Activated effector memory CD4-positive, alpha-beta T cell treated with Interleukin-2 at 50 U/mL for 16 hours (primary cell): ENCODE measurements around the gene COL5A1.

Source experiments
- DNase-seq: peaks from one replicate; pipeline ENCODE4 v3.0.0-alpha.2; 2020

The COL5A1 gene

DNA sequence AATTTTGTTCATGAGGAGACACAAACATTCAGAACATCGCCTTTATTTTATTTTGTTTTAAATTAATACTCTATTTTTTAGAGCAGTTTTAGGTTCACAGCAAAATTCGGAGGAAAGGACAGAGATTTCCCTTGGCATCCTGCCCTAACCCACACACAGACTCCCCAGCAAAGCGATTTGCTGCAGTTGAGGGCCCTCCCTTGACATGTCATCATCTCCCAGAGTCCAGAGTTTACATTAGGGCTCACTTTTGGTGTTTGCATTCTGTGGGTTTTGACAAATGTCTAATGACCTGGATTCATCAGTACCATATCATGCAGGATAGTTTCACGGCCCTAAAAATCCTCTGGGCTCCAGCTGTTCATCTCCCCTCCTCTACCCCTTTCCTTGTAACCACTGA, 33.6 kb upstream of the COL5A1 start:
- no peak for DNase-seq

- DNase-seq = no peak
Observed at GRCh38 chr9:134611046-134611445, 30.6 kb upstream of the COL5A1 start.

DNA sequence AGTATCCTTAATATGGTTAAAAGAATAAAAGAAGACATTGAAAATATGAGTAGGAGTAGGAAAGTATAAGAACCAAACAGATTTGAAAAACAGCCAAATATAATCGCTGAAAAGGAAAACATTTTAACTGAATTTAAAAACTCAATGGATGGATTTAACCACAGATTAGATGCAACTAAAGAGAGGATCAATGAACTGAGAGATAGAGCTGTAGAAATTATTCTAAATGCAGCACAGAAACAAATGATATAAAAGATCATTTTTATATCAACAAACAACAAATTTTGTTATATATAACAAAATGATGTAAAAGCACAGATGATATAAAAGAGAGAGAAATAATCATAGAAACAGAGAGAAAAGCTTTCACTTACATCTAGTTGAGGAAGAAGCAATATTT, 29.3 kb upstream of the COL5A1 start:
- DNase-seq = no peak

DNA sequence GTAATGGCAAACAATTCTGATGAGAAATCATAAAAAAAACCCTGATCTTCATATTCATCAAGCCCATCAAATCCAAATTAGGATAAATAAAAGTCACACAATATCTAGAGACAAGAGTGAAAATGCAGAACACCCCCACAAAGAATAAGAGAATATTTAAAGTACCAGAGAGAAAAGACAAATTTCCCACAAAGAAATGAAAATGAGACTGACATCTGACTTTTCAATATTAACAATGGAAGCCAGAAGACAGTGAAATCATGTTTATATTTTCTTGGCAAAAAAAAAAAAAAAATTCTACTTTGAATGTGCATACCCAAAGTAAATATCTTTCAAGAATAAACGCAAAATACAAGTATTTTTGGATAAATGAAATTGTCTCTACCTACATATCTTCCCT, 28.9 kb upstream of the COL5A1 start:
- DNase-seq = no peak

- DNase-seq = no peak
Observed at GRCh38 chr9:134614256-134614655, 27.3 kb upstream of the COL5A1 start.

DNA sequence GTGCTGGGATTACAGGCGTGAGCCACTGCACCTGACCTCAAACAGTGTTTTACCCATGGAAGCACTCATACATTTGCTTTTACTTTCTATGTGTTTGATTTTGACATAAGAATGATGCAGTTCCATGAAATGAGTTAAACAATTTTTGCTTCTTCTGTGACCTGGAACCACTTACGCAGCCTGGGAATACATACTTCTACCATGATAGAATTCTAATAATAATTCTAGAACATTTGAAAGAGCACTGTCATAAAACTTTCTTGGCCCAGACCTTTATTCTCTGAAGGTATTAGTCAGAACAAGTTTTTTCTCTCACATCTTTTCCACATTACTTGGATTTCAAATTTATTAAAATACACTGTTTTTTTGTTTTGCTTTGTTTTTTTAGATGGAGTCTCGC, 25.3 kb upstream of the COL5A1 start:
- no peak for DNase-seq

DNA sequence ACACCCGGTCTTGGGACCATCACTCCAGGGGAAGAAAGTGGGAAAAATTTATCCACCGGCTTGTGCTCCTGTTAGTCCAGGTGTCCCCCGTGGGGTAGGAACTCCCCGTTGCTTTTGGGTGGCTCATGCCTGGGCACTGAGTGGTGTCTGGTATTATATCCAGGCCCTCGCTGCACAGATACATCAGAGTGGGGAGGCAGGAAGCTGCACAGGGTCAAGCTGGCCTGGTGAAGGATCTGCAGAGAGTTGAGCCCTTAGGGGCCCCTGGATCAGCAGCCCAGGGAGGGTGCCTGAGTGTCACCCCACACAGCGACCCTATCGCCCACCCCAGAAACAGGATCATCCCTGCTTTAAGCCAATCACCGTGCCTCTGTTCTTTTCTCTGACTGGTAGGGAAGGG, 24.4 kb upstream of the COL5A1 start:
- no peak for DNase-seq

GRCh38 chr9:134617836-134618162, 23.8 kb upstream of the COL5A1 start:
- DNase-seq = no peak

DNA sequence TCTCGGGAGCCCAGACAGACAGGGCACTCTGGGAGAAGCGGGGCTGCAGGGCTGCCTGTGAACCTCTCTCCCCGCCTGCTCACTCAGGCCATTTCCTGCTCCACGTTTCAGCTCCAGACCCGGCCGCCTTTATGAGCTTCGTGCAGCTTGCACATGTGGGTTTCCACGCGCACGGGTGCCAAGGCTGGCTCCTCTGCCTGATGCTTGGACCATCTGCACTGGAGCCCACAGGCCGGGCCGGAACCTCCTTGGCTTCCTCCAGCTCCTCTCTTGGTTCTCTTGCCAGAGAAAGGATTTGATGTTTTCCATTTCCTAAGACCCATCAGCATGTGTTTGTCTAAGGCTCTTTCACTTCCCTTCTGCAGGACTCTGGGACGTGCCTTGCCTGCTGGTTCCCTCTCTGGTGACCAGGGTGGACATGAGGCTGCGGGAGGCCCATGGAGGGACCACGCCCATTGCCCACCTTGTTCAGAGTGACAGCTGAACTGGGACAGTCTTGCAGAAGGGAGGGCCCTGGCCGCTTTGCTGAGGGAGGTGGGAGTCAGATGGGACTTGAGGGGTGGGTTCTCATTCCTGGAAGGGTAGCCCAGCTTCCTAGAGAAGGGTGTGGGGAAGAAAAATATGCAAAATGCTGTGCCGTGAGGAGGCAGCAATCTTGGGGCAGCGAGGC, 23.3 kb upstream of the COL5A1 start:
- no peak for DNase-seq

- DNase-seq = no peak
Observed at GRCh38 chr9:134618833-134619447, 22.7 kb upstream of the COL5A1 start.

DNA sequence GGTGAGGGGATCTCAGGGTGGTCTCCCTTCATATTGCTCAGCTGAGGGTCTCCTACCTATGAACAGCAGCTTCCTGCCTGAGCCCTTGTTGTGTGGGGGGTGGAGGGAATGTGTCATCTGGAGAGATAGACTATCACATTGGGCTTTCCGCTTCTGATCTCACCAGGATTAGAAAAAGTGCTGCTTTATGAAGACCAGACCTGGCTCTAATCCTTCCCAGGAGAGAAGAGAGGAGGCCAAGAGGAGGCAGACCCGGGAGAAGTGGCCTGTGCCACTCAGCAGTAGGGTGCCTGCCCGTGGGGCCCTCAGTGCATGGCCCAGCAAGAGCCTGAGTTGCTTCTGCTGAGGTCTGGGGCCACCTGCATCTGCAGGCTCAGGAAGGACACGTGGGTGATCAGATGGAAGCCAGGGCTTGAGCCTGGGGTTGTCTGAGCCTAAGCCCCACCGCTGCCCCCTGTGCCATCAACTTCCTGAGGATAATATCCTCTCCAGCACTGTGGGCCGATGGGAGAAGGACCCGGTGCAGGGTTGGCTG, 22.1 kb upstream of the COL5A1 start:
- no peak for DNase-seq

GRCh38 chr9:134619983-134620661, 21.5 kb upstream of the COL5A1 start:
- DNase-seq = no peak

DNA sequence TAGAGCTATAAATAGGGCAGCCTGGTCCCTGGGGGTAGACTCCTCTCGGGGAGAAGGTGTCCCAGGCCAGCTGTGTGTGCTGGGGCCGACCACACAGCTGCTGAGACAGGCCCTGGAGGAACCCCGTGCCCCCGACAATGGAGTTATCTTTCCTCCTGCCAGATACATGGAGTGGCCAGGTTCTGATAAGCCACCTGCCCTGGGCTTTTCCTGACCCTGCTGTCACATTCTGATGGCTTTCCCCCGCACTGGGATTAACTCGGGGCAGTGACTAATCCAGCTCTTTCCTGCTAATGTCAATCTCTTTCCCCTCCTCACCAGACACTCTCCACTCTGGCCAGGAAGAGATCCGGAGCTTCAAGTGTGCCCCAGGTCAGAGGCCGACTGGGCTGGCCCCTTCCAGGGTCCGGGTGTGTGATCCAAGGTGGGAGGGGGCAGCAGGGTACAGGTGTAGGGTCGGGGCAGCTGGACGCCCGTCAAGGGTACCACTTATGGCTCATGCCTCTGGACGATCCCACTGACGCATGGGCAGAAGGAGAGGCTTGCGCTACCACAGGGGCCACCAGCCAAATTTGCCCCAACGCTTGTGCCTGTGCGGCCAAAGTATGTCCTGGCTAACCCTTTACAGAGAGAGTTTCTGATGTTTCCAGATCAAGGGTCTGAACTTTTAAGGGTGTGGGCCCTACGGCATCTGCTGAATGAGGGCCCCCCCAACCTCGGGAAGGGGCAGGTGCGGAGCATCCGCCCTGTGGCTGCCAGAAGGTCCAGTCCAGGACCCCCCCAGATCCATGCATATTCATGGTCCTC, 20.6 kb upstream of the COL5A1 start:
- no peak for DNase-seq

DNA sequence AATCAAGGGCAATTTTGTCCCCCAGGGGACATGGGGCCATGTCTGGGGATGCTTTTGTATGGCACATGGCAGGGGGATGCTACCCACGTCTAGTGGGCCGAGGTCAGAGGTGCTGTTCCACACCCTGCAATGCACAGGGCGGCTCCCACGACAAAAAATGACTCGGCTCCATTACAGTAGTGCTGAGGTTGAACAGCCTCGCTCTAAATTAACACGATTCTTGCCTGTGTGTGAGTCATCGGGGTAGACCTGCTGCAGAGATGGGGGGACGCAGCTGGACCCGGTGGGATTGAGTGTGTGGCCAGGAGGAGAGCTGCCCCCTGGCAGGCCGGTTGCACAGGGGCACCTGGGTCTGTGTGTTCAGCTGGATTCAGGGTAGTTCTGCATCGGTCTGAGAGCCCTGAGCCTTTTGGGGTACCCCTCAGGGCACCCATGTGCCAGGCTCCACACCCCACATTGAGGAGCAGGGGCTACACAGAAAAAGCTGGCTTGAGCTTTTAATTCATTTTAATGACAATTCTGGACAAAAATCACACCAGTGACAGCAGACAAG, 20.0 kb upstream of the COL5A1 start:
- DNase-seq = no peak

DNA sequence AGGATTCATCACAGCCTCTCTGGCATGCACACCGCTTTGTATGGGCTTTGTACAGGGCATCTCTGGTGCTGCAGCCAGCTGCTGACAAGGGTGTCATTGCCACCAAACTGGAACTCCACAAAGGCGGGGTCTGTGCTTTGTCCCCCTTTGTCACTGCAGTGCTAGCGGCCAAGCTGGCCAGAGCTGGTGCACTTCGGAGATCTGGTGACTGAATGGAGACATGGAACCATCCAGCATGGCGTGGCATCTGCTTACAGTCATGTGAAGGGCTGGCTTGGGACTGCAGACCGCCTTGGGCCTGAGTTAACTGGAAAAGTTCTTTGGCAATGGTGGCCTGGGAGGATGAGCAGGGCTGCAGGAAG, 18.7 kb upstream of the COL5A1 start:
- DNase-seq = no peak

- no peak for DNase-seq
Observed at GRCh38 chr9:134623258-134624066, 18.1 kb upstream of the COL5A1 start.

DNA sequence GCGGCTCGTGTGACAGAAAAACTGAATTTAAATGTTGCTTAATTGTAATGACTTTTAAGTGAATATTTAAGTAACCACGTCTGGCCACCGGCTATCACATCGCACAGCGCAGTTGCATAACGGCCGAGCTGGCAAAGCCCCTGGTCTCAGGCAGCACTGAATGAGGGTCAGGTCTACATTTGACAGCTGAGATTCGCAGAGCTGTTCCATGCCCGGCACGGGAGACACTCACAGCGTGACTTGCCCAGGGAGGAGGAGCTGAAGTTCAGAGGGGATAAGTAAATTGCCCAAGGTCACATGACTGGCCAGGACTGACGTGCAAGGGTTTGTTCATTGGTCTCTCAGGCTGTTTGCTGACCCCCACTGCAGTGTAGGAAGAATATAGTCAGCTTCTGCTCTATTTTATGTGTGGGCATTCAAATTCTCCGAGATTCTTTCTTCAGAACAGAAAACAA, 17.4 kb upstream of the COL5A1 start:
- no peak for DNase-seq

DNA sequence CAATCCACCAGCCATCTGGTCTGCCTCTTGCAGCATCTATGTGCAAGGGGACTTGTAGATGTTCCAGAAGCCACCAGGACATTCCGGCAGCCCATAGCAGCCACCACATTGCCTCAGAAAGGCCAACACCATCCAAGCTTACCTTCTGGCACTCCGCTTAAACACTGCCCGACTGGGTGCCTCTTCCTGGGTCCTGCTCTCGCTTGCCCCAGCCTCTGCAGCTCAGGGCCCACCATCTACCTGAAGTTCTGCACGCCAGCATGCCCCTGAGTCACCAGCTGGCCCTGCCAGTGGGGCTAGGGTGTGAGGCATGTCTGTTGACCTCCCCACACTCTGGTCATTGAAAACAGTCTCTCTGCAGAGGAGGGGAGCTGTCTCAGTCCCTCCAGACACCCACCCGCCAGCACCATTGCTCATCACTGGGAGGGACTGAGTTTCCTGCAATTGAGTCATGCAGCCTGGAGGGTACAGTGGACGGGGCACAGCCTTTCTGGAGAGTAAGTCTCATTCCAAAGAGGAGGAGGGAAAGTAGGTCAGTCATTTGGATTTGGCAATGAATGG, 16.9 kb upstream of the COL5A1 start:
- no peak for DNase-seq

GRCh38 chr9:134625361-134626068, 16.1 kb upstream of the COL5A1 start:
- no peak for DNase-seq

GRCh38 chr9:134626069-134626423, 15.6 kb upstream of the COL5A1 start:
- no peak for DNase-seq
